HFFc6 (cell line): ENCODE results near the gene OR8B12. TPM values are rescaled to one million over a fixed set of nuclear protein-coding genes. Genes with fewer than 3 reads are reported as not detected.

Source experiments
- DNase-seq: peaks from one replicate; pipeline ENCODE4 v3.0.0-alpha.2; 2018
- H3K27ac Mint-ChIP-seq: 2 replicates; pipeline ENCODE4 v1.8.0; 2020; ENCODE audit warnings: mild to moderate bottlenecking, mixed read lengths
- H3K27me3 Mint-ChIP-seq: 2 replicates; pipeline ENCODE4 v1.8.0; 2021; ENCODE audit warnings: mild to moderate bottlenecking, moderate library complexity, mixed read lengths; ENCODE audit not compliant: insufficient read depth
- H3K36me3 Mint-ChIP-seq: 2 replicates; pipeline ENCODE4 v1.8.0; 2021; ENCODE audit warnings: low read depth, mixed read lengths
- H3K4me1 Mint-ChIP-seq: 2 replicates; pipeline ENCODE4 v1.8.0; 2020; ENCODE audit warnings: low read depth, mixed read lengths
- H3K4me3 Mint-ChIP-seq: 2 replicates; pipeline ENCODE4 v1.8.0; 2020; ENCODE audit warnings: mild to moderate bottlenecking, moderate library complexity, mixed read lengths
- H3K9me3 Mint-ChIP-seq: 2 replicates; pipeline ENCODE4 v1.8.0; 2020; ENCODE audit warnings: mild to moderate bottlenecking, mixed read lengths
- CTCF ChIP-seq: fragments of 200-600 bp; sonication (generic); IDR thresholded peaks from 2 replicates; pipeline ENCODE4 v1.5.0; 2021; ENCODE audit warnings: antibody characterized with exemption, mild to moderate bottlenecking
- total RNA-seq, 6 experiments: library from RNA; stranded (reverse); fragmentation: NEBNext Ultra II Directional; extraction: Animal tissue kit (Norgen Biotek cat#: 25700); gene quantifications; 2 replicates in 1 of 6; 3 replicates in 5 of 6; pipeline ENCODE4 v1.2.3, GENCODE V29; 2021

The OR8B12 gene
- total RNA-seq, 6 experiments from 2014 or later = not detected

GRCh38 chr11:124583781-124584180, 40.3 kb upstream of the OR8B12 start:
- no peak for TF ChIP-seq CTCF
- Mint-ChIP-seq H3K9me3 (no peaks in the 10 kb centered on the region), H3K36me3 (no peaks in the 10 kb centered on the region), H3K27ac (no peak overlapping the region), H3K27me3 (peaks cover 21% of the 10 kb centered on the region), H3K4me3 (no peak overlapping the region), H3K4me1 (no peaks in the 10 kb centered on the region)
- no peak for DNase-seq

GRCh38 chr11:124582565-124582964, 39.1 kb upstream of the OR8B12 start:
- H3K27ac Mint-ChIP-seq = no peak overlapping the region
- DNase-seq = no peak
- no peaks in the 10 kb centered on the region for H3K36me3 Mint-ChIP-seq
- no peaks in the 10 kb centered on the region for H3K4me1 Mint-ChIP-seq
- TF ChIP-seq CTCF = no peak
- peaks cover 19% of the 10 kb centered on the region for H3K27me3 Mint-ChIP-seq
- no peak overlapping the region for H3K4me3 Mint-ChIP-seq
- no peaks in the 10 kb centered on the region for H3K9me3 Mint-ChIP-seq

DNA sequence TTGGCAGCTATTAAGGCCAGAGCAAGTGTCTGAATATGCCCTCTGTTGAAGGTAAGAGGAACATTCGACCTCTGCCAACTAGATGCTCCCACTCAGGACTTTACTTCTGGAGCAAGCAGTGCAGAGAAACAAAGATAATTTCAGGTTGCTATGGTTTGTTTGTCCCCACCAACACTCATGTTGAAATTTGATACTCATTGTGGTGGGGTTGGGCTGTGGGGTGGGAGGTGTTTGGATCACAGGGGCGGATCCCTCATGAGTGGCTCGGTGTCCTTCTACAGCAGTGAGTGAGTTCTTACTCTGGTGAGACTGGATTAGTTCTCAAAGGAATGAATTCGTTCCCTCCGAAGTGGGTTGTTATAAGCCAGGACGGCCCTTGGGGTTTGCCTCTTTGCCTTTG, 38.4 kb upstream of the OR8B12 start:
- Mint-ChIP-seq H3K4me3 (no peak overlapping the region), H3K4me1 (no peaks in the 10 kb centered on the region), H3K9me3 (no peaks in the 10 kb centered on the region), H3K27me3 (peaks cover 17% of the 10 kb centered on the region), H3K36me3 (no peaks in the 10 kb centered on the region), H3K27ac (no peak overlapping the region)
- TF ChIP-seq CTCF = no peak
- DNase-seq = no peak

GRCh38 chr11:124578761-124579160, 35.3 kb upstream of the OR8B12 start:
- TF ChIP-seq CTCF = no peak
- H3K27me3 Mint-ChIP-seq = peaks cover 11% of the 10 kb centered on the region
- no peak overlapping the region for H3K27ac Mint-ChIP-seq
- H3K4me1 Mint-ChIP-seq = no peaks in the 10 kb centered on the region
- no peak for DNase-seq
- no peaks in the 10 kb centered on the region for H3K36me3 Mint-ChIP-seq
- H3K9me3 Mint-ChIP-seq = no peaks in the 10 kb centered on the region
- no peak overlapping the region for H3K4me3 Mint-ChIP-seq

- H3K9me3 Mint-ChIP-seq = no peaks in the 10 kb centered on the region
- no peak for DNase-seq
- peaks cover 9% of the 10 kb centered on the region for H3K27me3 Mint-ChIP-seq
Observed at GRCh38 chr11:124577716-124578427, 34.4 kb upstream of the OR8B12 start.

More at GRCh38 chr11:124577716-124578427, 34.4 kb upstream of the OR8B12 start:
- no peaks in the 10 kb centered on the region for H3K4me1 Mint-ChIP-seq
- H3K36me3 Mint-ChIP-seq = no peaks in the 10 kb centered on the region
- TF ChIP-seq CTCF = no peak
- H3K27ac Mint-ChIP-seq = no peak overlapping the region
- no peak overlapping the region for H3K4me3 Mint-ChIP-seq
